GM19351 (cell line): ENCODE data around the gene NFATC3.

Experiments used
- ATAC-seq: cut with Tn5 transposase; IDR thresholded peaks from one replicate; pipeline ENCODE4 v1.9.1; 2021; ENCODE audit warnings: mild to moderate bottlenecking, moderate library complexity; ENCODE audit not compliant: unreplicated experiment

NFATC3 gene

GRCh38 chr16:68179855-68180254 is 94.7 kb downstream of the NFATC3 start:
- no peak for ATAC-seq

DNA sequence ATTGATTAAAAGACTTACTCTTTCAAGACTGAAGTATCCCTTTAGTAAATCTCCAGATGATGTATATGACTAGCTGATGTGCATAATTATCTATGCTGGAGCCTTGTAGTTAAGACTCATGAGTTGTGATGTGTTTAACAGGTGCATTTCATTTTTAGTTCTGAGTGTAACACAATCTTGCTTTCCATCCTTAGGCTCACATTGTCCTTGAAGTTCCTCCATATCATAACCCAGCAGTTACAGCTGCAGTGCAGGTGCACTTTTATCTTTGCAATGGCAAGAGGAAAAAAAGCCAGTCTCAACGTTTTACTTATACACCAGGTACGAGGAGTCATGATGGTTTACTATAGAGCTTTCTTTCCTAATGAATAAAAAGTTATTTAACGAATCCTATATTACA is 97.9 kb downstream of the NFATC3 start:
- no peak for ATAC-seq

GRCh38 chr16:68186877-68187276 is 101.7 kb downstream of the NFATC3 start:
- ATAC-seq: no peak

- no peak for ATAC-seq
Measured at GRCh38 chr16:68187505-68187904, 102.3 kb downstream of the NFATC3 start.

DNA sequence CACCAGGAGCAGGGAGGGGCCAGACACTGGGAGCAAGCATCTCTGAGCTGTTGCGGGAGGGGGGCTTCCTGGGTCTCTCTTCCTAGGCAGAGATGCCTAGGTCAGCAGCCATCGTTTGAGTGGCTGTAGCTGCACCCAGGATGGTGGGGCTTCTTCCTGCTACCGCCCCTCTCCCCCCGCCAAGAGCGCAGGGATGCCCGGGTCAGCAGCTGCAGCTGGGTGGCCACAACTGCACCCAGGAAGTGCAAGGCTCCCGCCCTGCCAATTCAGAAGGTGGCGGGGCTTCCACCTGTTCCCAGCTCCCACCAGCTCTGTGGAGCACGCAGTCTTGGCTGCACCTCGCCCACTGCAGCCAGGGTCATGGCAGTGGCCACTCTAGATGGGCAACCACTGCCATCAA is 103.0 kb downstream of the NFATC3 start:
- no peak for ATAC-seq

DNA sequence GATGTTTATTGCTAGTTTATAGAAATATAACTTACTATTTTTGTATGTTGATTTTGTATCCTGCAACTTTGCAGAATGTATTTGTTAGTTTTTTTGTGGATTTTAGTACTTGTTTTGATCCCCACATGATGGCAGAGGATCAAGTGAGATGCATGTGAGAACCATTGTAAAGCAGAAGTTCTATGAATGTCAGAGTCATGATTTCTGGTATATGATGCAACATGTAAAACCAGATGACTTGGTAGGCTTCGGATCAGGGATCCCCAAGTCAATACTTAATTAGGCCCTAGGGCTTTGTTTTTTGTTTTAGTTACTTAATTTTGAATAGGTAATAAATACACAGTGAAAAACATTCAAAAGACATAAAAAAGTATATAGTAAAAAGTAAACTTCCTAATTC is 104.9 kb downstream of the NFATC3 start:
- ATAC-seq: no peak

DNA sequence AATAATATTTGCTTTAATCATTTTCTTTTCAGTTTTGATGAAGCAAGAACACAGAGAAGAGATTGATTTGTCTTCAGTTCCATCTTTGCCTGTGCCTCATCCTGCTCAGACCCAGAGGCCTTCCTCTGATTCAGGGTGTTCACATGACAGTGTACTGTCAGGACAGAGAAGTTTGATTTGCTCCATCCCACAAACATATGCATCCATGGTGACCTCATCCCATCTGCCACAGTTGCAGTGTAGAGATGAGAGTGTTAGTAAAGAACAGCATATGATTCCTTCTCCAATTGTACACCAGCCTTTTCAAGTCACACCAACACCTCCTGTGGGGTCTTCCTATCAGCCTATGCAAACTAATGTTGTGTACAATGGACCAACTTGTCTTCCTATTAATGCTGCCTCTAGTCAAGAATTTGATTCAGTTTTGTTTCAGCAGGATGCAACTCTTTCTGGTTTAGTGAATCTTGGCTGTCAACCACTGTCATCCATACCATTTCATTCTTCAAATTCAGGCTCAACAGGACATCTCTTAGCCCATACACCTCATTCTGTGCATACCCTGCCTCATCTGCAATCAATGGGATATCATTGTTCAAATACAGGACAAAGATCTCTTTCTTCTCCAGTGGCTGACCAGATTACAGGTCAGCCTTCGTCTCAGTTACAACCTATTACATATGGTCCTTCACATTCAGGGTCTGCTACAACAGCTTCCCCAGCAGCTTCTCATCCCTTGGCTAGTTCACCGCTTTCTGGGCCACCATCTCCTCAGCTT is 105.8 kb downstream of the NFATC3 start:
- ATAC-seq: no peak

GRCh38 chr16:68194251-68194650 is 109.1 kb downstream of the NFATC3 start:
- ATAC-seq: no peak

- no peak for ATAC-seq
Measured at GRCh38 chr16:68197250-68197649, 112.1 kb downstream of the NFATC3 start.

DNA sequence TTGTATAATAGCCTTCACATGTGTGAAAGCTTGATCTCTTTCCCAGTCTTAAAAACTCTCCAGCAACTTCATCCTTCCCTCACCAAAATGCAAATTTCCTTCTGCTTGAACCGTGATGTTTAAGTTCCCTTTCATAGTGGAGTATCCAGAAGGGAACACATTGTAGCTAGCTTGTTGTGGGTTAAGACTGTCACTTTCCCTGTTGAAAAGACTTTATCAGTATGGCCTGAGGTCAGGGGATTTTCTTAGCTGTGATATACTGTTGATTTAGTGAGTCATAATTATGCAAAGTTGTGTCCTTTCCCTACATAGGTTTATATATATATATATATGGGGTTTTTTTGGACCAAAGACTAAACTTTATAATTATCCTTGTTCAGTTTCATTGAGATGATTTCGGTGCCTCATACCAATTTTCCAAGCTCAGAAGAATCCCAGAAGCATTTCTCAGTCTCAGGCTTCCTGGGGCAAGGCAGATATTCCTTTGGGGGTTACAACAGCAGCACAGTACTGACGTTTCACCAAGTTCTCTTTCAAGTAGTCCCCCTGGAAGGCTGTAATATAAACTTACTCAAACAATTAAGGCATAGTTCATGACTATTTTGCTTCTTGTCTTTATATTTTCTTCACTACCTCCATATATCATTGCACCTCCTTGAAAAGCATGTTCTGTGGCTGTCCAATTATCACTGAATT is 115.1 kb downstream of the NFATC3 start:
- no peak for ATAC-seq

DNA sequence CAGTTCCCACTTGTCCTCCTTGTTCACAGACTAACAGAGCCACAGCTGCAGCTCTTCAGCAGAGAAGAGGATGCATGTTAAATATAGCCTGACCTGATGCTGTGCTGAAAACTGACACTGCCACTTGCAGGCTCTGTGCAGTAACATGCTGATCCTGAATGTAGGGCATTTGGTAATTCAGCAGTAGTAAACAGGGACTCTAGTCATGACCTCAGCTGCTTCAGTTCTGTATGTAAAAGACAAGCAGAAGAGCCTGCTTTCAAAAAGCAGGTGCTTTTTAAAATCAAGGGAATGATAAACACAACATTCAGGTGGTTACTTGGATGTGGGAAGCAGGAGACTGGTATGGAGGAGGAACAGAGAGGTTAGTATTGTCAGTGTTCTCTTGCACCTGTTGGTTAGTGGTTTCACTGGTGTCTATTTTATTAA is 116.9 kb downstream of the NFATC3 start:
- ATAC-seq: no peak

DNA sequence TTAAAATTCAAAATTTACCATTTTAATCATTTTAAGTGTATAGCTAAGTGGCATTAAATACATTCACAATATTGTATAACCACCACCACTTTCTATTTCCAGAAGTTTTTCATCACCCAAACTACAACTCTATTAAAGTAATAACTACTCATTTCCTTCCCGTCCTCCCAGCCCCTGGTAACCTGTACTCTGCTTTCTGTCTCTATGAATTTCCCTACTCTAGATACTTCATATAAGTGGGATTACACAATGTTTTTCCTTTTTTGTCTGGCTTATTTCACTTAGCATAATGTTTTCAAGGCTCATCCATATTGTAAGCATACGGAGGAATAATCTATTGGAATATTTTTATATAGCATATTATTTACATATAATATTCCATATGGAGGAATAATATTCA is 121.1 kb downstream of the NFATC3 start:
- ATAC-seq: no peak

DNA sequence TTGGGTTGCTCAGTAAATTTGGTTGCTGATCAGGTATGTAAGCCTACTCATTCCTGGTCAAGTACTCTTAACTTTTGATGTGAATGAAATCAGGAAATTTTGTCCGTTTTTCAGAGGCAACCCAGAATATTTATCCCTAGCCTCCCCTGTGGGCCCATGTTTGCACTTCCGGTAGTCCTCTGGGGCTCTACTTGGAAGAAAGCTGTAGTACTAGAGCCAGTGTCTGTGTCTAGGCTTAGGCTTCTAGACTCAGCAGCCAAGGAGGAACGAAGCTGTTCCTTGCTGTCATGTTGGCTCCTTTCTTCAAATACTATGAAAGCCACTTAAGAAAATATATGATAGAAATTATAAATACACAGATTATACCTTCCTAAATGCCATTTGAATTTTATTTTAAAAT is 129.6 kb downstream of the NFATC3 start:
- ATAC-seq: no peak

DNA sequence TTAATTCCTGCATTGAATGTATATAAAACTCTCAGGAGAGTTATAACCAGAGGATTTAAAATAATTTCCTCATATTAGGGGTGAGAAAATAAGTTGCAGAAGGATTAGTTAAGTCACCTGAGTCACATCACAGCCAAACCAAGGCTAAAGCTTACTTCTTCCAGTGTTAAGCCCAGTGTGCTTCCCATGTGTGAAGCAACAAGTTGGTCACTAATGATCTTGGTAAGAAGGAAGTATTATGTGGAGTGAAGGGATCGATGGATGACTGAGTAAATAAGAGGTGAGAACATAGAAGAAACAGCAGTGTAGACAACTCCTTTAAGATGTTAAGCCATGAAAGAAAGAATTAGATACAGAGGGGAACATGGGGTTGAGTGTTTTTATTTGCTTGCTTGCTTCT is 130.1 kb downstream of the NFATC3 start:
- no peak for ATAC-seq

DNA sequence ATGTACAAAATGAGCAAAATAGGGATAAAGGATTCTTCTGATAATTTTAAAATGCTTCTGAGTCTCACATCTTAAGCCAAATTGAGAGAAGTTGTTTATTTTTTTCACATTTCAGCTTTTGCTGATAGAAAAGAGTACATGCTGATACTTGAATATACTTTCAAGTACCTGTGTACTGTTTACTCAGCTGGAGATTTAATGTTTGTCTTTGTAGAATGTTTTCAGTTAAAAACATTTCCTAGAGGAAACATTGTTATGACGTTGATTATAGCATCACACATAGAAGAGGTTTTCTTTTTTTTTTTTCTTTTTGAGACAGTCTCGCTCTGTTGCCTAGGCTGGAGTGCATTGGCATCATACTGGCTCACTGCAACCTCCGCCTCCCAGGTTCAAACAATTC is 131.1 kb downstream of the NFATC3 start:
- ATAC-seq: no peak

- no peak for ATAC-seq
Measured at GRCh38 chr16:68217506-68217905, 132.3 kb downstream of the NFATC3 start.

GRCh38 chr16:68219725-68220351 is 134.7 kb downstream of the NFATC3 start:
- ATAC-seq: no peak

DNA sequence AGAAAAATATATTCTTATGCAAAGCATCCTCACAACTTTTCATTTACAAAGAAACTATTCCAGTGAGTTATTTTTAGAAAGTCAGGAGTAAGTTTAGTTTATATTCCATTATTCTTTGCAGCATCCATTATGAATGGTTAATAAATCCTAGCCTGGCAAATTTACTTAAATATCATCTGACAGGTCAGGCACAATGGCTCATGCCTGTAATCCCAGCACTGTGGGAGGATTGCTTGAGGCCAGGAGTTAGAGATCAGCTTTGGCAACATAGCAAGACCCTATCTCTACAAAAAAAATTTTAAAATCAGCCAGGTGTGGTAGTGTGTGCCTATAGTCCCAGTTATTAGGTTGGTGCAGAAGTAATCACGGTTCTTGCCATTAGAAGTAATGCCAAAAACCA is 137.9 kb downstream of the NFATC3 start:
- ATAC-seq: no peak

- no peak for ATAC-seq
Measured at GRCh38 chr16:68226116-68226515, 140.9 kb downstream of the NFATC3 start.

DNA sequence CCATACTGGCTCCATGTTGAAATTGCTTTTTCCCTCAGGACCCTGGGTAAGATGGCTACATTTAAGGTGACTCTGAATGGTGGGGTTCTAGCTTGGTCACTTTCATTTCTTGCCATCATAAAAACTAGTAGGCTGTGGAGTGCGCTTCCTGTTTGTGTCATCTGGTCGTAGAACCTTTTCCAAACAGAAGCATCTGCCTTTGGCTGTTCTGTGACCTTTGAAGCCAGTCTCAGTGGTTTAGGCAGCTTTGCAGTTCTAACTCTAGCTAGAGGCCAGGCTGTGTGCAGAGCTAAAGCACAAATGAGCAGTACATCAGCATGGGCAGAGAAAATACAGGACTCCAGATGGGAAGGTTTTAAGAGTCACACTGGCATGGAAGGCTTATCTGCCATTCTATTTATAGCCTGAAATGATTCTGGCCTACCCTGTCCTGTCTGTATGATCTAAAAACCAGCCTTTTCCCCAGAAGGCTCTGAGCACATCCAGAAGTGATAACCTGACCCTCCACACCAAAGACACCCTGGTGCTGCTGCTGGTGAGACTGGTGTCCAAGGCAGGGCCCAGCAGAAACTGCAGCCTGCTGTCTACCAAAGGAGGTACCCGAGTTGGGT is 142.1 kb downstream of the NFATC3 start:
- ATAC-seq: no peak

- ATAC-seq: no peak
Measured at GRCh38 chr16:68227850-68228553, 142.8 kb downstream of the NFATC3 start.
